SK-N-SH treated with all-trans-retinoic acid at 6 μM for 48 hours (cell line): ENCODE results near the gene SNAPIN.

Experiments used
- ATAC-seq: fragments of 200-7000 bp; cut with Tn5 transposase; 3 replicates; pipeline ENCODE4 v1.9.1; 2020; ENCODE audit warnings: mild to moderate bottlenecking, moderate library complexity
- ARNTL ChIP-seq: fragments of 450-650 bp; formaldehyde crosslinking; IDR thresholded peaks from 2 replicates; pipeline ENCODE4 v1.5.0; 2020; ENCODE audit warnings: low read depth, mild to moderate bottlenecking, moderate library complexity, borderline replicate concordance
- BACH2 ChIP-seq: fragments of 250-450 bp; sonication (Bioruptor Pico); IDR thresholded peaks from 2 replicates; pipeline ENCODE4 v1.9.0; 2021; ENCODE audit warnings: mild to moderate bottlenecking, borderline replicate concordance
- CSDC2 ChIP-seq: fragments of 250-450 bp; sonication (Bioruptor Pico); IDR thresholded peaks from 2 replicates; pipeline ENCODE4 v1.5.0; 2020; ENCODE audit warnings: mild to moderate bottlenecking, moderate library complexity
- ESRRG ChIP-seq: fragments of 250-450 bp; sonication (Bioruptor Pico); IDR thresholded peaks from 2 replicates; pipeline ENCODE4 v1.6.1; 2021; ENCODE audit warnings: mild to moderate bottlenecking
- GLIS3 ChIP-seq: fragments of 250-450 bp; sonication (Bioruptor Pico); IDR thresholded peaks from 2 replicates; pipeline ENCODE4 v1.5.0; 2020; ENCODE audit warnings: mild to moderate bottlenecking, moderate library complexity
- ISL1 ChIP-seq: fragments of 250-450 bp; sonication (Bioruptor Pico); IDR thresholded peaks from 2 replicates; pipeline ENCODE4 v2.1.2; 2022; ENCODE audit warnings: mild to moderate bottlenecking, moderate library complexity
- OSR1 ChIP-seq: fragments of 250-450 bp; sonication (Bioruptor Pico); IDR thresholded peaks from 2 replicates; pipeline ENCODE4 v1.8.0; 2022; ENCODE audit warnings: moderate library complexity, mild to moderate bottlenecking, inconsistent platforms
- PPARA ChIP-seq: fragments of 250-450 bp; sonication (Bioruptor Pico); IDR thresholded peaks from 2 replicates; pipeline ENCODE4 v1.5.0; 2020; ENCODE audit warnings: mild to moderate bottlenecking, borderline replicate concordance
- RARB ChIP-seq: fragments of 250-450 bp; sonication (Bioruptor Pico); IDR thresholded peaks from 2 replicates; pipeline ENCODE4 v1.8.0; 2021; ENCODE audit warnings: mild to moderate bottlenecking, moderate library complexity
- SNAI2 ChIP-seq: fragments of 250-450 bp; sonication (Bioruptor Pico); IDR thresholded peaks from 2 replicates; pipeline ENCODE4 v1.5.0; 2020; ENCODE audit warnings: mild to moderate bottlenecking, moderate library complexity
- TCF4 ChIP-seq: fragments of 250-450 bp; sonication (Bioruptor Pico); IDR thresholded peaks from 2 replicates; pipeline ENCODE4 v1.8.0; 2021; ENCODE audit warnings: mild to moderate bottlenecking, moderate library complexity, borderline replicate concordance
- TOX ChIP-seq: fragments of 250-450 bp; sonication (Bioruptor Pico); IDR thresholded peaks from 2 replicates; pipeline ENCODE4 v1.8.0; 2021; ENCODE audit warnings: mild to moderate bottlenecking, moderate library complexity, borderline replicate concordance
- ZC3H10 ChIP-seq: fragments of 250-450 bp; sonication (Bioruptor Pico); IDR thresholded peaks from 2 replicates; pipeline ENCODE4 v1.5.1; 2021; ENCODE audit warnings: mild to moderate bottlenecking, moderate library complexity
- ZFP3 ChIP-seq: fragments of 250-450 bp; sonication (Bioruptor Pico); IDR thresholded peaks from 2 replicates; pipeline ENCODE4 v1.5.0; 2020; ENCODE audit warnings: mild to moderate bottlenecking, moderate library complexity
- ZFP30 ChIP-seq: fragments of 450-650 bp; formaldehyde crosslinking; IDR thresholded peaks from 2 replicates; pipeline ENCODE4 v1.5.0; 2022; ENCODE audit warnings: mild to moderate bottlenecking, moderate library complexity
- ZNF565 ChIP-seq: fragments of 450-650 bp; formaldehyde crosslinking; conservative IDR thresholded peaks from 2 replicates; pipeline ENCODE4 v1.5.0; 2020; ENCODE audit warnings: low read depth, mild to moderate bottlenecking, moderate library complexity
- ZNF70 ChIP-seq: fragments of 450-650 bp; formaldehyde crosslinking; IDR thresholded peaks from 2 replicates; pipeline ENCODE4 v1.5.0; 2020; ENCODE audit warnings: mild to moderate bottlenecking, moderate library complexity
- ZNF8 ChIP-seq: fragments of 450-650 bp; formaldehyde crosslinking; IDR thresholded peaks from 2 replicates; pipeline ENCODE4 v1.5.0; 2020; ENCODE audit warnings: mild to moderate bottlenecking, moderate library complexity
- TF ChIP-seq, protein P1 (sequence below): fragments of 250-450 bp; sonication (Bioruptor Pico); IDR thresholded peaks from 2 replicates; pipeline ENCODE4 v1.5.0; 2020; ENCODE audit warnings: mild to moderate bottlenecking, moderate library complexity
- TF ChIP-seq, protein P2 (sequence below): fragments of 250-450 bp; sonication (Bioruptor Pico); IDR thresholded peaks from 2 replicates; pipeline ENCODE4 v1.8.0; 2020; ENCODE audit warnings: mild to moderate bottlenecking, moderate library complexity, borderline replicate concordance
- TF ChIP-seq, protein P3 (sequence below): fragments of 250-450 bp; sonication (Bioruptor Pico); IDR thresholded peaks from 2 replicates; pipeline ENCODE4 v1.5.1; 2020; ENCODE audit warnings: low read depth, mild to moderate bottlenecking, moderate library complexity

SNAPIN gene

DNA sequence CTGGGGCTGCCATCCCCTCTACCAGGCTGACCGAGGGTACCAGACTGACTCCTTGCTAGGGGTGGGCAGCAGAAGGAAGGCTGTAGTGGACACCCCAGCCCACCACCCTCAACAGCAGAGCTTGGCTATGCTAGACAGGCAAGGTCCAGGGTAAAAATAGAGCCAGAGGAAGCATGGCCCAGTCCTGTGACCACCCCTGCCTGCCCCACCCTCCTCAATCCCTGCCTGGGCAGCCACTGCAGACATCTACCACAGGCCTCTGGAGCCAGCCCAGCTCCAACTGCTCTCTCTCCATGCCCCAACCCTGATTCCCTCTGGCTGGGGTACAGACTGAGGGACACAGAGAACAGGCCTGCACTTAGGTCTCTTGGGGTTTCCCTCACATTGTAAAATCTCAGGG, 28.5 kb upstream of the SNAPIN start (continued):
- TF ChIP-seq, protein P1, sequence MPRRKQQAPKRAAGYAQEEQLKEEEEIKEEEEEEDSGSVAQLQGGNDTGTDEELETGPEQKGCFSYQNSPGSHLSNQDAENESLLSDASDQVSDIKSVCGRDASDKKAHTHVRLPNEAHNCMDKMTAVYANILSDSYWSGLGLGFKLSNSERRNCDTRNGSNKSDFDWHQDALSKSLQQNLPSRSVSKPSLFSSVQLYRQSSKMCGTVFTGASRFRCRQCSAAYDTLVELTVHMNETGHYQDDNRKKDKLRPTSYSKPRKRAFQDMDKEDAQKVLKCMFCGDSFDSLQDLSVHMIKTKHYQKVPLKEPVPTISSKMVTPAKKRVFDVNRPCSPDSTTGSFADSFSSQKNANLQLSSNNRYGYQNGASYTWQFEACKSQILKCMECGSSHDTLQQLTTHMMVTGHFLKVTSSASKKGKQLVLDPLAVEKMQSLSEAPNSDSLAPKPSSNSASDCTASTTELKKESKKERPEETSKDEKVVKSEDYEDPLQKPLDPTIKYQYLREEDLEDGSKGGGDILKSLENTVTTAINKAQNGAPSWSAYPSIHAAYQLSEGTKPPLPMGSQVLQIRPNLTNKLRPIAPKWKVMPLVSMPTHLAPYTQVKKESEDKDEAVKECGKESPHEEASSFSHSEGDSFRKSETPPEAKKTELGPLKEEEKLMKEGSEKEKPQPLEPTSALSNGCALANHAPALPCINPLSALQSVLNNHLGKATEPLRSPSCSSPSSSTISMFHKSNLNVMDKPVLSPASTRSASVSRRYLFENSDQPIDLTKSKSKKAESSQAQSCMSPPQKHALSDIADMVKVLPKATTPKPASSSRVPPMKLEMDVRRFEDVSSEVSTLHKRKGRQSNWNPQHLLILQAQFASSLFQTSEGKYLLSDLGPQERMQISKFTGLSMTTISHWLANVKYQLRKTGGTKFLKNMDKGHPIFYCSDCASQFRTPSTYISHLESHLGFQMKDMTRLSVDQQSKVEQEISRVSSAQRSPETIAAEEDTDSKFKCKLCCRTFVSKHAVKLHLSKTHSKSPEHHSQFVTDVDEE (CRISPR knock-in tag) = no peak
- TF ChIP-seq OSR1 (CRISPR knock-in tag) = no peak
- no peak for TF ChIP-seq SNAI2 (CRISPR knock-in tag)
- TF ChIP-seq ZFP3 = no peak
- TF ChIP-seq PPARA (CRISPR knock-in tag) = no peak
- TF ChIP-seq, protein P2, sequence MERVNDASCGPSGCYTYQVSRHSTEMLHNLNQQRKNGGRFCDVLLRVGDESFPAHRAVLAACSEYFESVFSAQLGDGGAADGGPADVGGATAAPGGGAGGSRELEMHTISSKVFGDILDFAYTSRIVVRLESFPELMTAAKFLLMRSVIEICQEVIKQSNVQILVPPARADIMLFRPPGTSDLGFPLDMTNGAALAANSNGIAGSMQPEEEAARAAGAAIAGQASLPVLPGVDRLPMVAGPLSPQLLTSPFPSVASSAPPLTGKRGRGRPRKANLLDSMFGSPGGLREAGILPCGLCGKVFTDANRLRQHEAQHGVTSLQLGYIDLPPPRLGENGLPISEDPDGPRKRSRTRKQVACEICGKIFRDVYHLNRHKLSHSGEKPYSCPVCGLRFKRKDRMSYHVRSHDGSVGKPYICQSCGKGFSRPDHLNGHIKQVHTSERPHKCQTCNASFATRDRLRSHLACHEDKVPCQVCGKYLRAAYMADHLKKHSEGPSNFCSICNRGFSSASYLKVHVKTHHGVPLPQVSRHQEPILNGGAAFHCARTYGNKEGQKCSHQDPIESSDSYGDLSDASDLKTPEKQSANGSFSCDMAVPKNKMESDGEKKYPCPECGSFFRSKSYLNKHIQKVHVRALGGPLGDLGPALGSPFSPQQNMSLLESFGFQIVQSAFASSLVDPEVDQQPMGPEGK = no peak
- no peak for TF ChIP-seq GLIS3

DNA sequence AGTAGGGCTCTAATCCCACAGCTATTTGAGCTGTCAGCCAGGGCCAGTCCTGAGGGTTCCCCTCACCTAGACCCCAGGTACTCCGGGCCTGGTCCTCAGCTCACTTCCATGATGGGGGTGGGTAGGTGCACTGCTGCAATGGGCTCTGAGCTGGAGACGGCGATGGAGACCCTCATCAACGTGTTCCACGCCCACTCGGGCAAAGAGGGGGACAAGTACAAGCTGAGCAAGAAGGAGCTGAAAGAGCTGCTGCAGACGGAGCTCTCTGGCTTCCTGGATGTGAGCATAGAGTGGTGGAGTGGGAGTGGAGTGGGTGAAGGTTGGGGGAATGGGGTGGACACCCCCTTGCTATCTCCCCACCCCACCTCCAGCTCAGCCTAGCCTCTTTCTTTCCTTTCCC, 28.1 kb upstream of the SNAPIN start:
- ATAC-seq = no peak
- TF ChIP-seq ZNF70 (CRISPR knock-in tag) = no peak
- no peak for TF ChIP-seq ZNF565 (CRISPR knock-in tag)
- no peak for TF ChIP-seq RARB (CRISPR knock-in tag)
- no peak for TF ChIP-seq GLIS3
- TF ChIP-seq ARNTL (CRISPR knock-in tag) = no peak
- no peak for TF ChIP-seq ISL1 (CRISPR knock-in tag)
- TF ChIP-seq, protein P2 = no peak
- TF ChIP-seq ZFP30 = no peak
- TF ChIP-seq TCF4 (CRISPR knock-in tag) = no peak
- no peak for TF ChIP-seq ZNF8 (CRISPR knock-in tag)
- no peak for TF ChIP-seq PPARA (CRISPR knock-in tag)
- no peak for TF ChIP-seq ESRRG (CRISPR knock-in tag)
- TF ChIP-seq CSDC2 = no peak
- TF ChIP-seq BACH2 = no peak
- TF ChIP-seq SNAI2 (CRISPR knock-in tag) = no peak
- TF ChIP-seq, protein P3, sequence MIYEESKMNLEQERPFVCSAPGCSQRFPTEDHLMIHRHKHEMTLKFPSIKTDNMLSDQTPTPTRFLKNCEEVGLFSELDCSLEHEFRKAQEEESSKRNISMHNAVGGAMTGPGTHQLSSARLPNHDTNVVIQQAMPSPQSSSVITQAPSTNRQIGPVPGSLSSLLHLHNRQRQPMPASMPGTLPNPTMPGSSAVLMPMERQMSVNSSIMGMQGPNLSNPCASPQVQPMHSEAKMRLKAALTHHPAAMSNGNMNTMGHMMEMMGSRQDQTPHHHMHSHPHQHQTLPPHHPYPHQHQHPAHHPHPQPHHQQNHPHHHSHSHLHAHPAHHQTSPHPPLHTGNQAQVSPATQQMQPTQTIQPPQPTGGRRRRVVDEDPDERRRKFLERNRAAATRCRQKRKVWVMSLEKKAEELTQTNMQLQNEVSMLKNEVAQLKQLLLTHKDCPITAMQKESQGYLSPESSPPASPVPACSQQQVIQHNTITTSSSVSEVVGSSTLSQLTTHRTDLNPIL = no peak
- TF ChIP-seq TOX (CRISPR knock-in tag) = no peak
- no peak for TF ChIP-seq ZC3H10 (CRISPR knock-in tag)
- TF ChIP-seq OSR1 (CRISPR knock-in tag) = no peak
- TF ChIP-seq, all 23 proteins: peak for 0

DNA sequence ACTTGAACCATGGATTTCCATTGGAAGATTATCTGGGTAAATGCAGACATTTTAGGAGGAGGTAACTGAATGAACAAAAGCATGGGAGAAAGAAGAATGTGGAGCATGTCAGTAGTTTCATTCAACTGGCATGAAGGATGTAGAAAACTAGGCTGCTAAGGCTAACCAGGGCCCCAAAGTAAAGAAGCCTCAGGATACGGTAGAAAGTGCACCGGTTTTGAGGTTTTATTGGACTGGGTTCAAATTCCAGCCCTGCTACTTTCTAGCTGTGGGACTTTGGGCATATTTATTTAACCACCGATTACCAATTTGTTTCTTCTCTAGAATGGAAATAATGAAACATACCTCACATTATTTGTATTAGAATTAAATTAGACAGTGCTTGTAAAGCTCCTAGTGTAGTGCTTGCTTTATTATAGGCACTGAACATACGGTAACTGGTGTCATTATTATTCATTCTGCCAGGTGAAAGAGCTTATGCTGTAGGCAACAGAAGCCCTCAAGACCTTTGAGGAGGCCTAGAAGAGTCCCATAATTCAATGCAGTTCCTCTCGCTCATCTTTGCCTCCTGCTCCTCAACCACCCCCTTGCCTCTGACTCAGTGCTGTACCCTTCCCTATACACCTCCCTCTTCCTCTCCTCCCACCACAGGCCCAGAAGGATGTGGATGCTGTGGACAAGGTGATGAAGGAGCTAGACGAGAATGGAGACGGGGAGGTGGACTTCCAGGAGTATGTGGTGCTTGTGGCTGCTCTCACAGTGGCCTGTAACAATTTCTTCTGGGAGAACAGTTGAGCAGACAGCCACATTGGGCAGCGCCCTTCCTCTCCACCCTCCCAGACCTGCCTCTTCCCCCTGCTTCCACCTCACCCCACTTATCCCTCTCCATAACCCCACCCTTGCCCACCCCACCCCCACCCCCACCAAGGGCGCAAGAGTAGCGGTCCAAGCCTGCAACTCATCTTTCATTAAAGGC, 27.2 kb upstream of the SNAPIN start:
- no peak for ATAC-seq
- TF ChIP-seq ZFP3 (no peak), ZNF565 (CRISPR knock-in tag) (no peak), ESRRG (CRISPR knock-in tag) (no peak), ZFP30 (no peak), GLIS3 (no peak), SNAI2 (CRISPR knock-in tag) (no peak), CSDC2 (no peak), ARNTL (CRISPR knock-in tag) (no peak), OSR1 (CRISPR knock-in tag) (no peak), BACH2 (no peak)
- TF ChIP-seq, protein P2 = no peak
- TF ChIP-seq, protein P3 = no peak
- TF ChIP-seq, protein P1 (CRISPR knock-in tag) = no peak
